SKM-1 (cell line): Measurements from ENCODE around the gene NEUROD2.

ENCODE experiments used
- DNase-seq: peaks from one replicate; lab custom pipeline; 2025; ENCODE audit not compliant: unreplicated experiment; lab: John Stamatoyannopoulos, UW

Gene NEUROD2

DNA sequence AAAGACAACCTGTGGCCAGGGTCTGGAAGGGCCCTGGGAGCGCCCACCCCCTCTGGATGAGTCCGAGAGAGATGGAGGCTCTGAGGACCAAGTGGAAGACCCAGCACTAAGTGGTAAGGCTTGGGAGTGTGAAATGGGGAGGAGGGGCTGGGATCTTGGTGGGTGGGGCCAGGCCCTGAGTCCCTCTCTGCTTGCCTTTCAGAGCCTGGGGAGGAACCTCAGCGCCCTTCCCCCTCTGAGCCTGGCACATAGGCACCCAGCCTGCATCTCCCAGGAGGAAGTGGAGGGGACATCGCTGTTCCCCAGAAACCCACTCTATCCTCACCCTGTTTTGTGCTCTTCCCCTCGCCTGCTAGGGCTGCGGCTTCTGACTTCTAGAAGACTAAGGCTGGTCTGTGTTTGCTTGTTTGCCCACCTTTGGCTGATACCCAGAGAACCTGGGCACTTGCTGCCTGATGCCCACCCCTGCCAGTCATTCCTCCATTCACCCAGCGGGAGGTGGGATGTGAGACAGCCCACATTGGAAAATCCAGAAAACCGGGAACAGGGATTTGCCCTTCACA, 28.0 kb upstream of the NEUROD2 start:
- no peak for DNase-seq

DNA sequence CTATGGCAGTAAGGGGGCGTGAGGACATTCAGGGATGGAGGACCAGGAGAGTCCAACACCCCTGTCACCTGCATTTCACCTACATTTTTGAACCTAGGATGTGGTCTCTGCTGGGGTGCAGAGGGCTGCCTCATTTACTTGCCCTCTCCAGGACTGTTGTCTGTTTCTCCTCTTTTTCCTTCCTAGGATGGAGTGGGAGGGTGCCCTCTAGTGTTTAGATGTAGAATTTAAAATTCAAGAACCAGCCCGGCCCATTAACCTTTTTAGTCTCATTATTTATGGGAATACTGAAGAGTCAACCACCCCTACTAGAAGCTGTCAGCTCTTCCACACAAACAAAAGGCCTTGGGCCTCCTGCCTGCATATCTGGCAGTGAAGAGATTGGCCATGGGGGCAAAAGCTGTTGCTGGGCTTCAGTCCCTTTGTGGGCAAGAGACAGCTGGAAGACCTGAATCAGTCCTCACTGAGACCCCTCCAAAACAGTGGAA, 26.7 kb upstream of the NEUROD2 start:
- DNase-seq, result no peak

DNA sequence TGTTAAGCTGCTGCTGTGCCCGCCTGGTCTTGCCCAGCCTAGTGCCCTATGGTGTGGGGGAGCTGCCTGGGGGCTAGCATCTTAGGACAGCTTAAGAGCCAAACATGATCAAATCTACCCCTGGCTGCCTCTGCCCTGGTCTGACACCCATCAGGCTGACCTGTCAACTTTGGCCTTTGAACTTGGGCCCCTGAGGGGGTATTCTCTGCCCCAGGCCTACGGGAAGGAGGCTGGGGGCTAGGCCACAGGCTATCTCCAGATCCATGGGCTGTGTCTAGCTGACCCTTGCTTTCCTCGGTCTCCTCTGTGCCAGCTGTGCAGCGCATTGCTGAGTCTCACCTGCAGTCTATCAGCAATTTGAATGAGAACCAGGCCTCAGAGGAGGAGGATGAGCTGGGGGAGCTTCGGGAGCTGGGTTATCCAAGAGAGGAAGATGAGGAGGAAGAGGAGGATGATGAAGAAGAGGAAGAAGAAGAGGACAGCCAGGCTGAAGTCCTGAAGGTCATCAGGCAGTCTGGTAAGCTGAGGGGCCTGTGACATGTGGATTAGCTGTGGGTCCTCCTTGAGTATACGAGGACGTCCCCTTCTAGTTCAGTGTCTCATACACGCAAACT, 26.0 kb upstream of the NEUROD2 start:
- DNase-seq, result no peak

DNA sequence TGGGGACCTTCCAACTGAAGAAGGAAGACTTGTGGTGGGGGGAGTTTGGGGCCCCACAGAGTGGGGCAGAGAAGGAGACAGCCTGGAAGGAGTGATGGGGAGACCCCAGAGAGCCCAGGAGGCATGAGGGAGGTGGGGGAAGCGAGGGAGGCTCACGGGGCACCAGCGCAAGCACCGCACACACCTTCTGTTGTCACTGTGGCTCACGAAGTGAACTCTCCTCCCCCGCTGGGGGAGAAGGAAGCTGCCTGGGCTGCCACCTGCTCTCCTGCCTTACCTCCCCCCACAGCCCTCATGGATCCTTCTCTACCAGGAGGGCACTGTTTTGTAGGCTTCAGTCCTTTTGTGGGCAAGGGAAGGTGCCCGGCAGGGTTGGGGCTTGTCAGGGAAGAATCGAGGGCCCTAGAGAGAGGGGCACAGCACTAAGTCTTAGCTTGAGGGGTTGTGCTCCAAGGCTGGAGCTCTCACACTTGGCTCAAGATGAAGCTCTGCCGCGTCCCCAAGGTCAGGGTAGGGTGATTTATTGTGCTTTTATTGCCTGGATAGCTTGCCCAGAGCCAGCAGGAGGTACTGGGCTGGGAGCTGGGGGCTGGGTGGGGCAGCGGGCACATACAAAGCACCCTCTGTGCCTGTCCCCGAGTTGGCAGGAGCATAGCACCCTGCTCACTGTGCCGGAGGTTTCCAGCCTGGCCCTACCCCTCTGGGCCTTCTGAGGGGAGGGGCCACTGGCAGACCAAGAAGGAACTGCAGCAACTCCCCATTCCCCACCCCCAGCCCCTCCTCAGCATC, 24.6 kb upstream of the NEUROD2 start:
- DNase-seq, result no peak

DNA sequence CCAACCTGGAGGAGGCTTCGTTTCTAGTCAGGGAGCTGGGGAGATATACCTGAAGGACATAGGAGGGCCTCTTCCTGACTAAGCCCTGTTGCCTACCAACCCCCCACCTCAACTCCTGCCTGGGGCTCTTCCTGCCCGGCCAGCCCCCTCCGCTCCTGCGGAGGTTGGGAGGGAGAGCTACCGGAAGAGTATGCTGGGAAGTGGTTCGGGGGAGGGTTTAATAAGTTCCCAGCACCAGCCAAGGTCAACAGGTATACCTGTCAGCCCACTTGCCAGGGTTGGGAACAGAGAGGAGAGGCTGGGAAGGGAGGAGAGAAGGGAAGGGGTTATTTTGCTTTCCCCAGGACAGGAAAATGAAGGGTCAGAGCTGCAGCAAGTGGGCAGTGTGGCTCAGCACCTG, 23.7 kb upstream of the NEUROD2 start:
- no peak for DNase-seq

DNA sequence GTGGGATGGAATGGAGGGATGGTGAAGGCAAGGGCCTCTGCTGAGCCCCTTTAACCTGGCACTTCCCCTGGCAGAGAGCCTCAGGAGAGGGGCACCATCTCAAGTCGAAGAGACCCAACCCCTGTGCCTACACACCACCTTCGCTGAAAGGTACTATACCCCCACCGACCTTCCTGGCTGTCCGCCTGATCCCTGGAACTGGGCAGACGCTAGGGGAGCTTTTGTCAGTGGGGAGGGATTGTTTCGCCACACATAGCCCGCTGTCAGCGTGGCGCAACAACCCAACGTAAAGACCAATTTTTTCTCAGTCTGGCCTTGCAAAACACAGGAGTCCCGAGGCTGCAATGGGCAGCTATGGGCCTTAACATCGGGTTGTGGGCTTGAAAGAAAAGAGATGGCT, 22.2 kb upstream of the NEUROD2 start:
- DNase-seq, result peak; percentile 79

DNA sequence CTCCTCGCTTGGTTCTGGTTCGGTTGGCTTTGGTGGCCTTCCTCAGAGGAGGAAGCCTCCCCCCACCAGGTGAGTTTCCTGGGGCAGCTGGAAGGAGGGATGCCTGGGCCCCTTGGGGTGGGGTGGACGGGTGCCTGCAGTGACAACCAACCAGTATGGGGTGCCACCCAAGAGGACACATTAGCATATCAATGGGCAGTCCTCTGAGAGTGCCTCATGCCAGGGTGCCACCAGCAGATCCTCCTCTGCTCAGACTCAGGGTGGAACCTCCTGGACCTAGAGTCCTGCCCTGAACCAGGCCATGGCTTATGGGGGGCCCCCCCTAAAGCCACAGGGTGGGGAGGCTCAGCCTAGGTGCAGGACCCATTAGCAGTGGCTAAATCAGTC, 21.8 kb upstream of the NEUROD2 start:
- DNase-seq, result no peak

DNA sequence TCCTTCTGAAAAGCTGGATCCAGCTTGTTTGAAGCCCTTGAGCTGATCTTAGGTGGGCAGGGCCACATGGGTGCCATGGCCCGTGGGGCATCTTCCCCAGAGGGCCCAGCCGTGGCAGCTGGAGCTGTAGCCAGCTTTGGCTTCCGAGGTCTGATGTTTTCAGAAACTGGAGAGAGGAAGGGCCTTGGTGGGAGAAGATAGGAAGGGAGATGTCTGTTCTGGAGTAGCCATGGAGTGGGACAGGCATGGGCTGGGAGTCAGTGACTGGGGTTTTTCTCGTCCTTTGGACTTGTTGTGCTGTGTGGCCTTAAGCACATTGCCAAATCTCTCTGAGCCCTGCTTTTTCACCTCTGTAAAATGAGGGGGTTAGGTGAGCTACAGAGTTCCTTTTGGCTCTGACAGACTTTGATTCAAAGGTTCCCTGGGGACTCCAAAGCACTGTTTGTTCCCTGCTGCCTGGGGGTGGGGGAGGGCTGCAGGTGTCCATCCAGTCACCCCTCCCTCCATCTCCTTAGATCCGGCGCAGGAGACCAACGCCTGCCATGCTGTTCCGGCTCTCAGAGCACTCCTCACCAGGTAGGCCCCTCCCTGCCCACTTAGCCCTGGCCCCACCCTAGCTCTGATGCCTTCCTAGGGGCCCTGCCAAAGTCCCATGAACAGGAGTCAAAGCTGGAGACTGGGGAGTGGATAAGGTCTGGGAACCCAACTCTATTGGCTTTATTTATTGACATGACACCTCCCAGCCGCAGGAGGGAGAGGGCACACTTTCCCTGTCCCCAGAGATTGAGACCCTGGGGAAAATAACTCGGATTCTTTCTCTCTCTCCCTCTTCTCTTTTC, 21.2 kb upstream of the NEUROD2 start:
- no peak for DNase-seq

DNA sequence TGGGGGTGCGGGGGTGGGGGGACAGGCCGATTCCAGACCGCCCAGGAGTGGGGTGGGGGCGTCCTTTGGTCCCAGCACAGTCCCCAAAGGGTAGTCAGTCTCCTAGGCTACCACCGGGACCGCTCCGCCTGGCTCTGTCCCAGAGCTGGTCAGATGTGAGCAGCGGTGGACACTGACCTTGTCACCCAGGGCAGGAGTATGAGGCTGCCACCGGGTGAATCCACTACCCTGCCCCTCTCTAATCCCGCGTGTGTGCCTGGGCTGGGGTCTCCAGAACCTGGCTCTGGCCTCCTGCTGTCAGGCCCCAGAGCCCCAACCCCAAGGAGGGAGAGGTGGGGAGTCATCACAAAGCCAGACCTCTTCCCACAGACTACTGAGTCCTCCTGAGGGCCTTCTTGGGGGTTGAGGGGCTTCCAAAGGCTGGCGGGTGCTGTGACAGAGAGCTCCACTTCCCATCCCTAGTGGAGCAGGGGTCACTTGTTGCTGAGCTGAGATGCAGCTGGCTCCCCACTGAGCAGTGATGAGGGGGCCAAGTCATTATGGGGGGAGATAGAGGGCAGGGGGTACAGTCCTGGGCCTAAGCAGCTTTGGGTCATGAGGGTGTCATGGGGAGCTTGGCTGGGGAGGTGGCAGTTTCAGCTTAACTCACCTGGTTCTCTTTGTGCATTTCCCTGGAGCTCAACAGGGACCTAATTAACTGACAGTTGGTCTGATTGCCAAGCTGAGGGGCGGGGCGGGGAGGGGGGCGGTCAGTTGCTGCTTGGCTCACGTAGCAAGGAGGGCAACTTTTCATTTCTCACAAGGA, 20.2 kb upstream of the NEUROD2 start:
- DNase-seq, result no peak

DNA sequence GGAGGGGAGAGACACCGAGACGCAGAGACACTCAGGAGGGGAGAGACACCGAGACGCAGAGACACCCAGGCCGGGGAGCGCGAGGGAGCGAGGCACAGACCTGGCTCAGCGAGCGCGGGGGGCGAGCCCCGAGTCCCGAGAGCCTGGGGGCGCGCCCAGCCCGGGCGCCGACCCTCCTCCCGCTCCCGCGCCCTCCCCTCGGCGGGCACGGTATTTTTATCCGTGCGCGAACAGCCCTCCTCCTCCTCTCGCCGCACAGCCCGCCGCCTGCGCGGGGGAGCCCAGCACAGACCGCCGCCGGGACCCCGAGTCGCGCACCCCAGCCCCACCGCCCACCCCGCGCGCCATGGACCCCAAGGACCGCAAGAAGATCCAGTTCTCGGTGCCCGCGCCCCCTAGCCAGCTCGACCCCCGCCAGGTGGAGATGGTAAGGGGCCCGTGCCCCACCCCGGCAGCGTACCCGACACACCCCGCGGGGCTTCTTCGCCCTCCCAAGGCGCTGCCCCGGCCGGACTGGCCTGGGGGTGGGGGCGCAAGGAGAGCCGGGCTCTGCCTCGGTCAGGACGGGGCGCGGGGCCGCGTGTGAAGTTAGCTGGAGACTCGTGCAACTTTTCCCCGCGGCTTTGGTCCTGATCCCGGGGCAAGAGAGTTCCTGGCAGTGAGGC, 19.5 kb upstream of the NEUROD2 start:
- DNase-seq, result no peak

DNA sequence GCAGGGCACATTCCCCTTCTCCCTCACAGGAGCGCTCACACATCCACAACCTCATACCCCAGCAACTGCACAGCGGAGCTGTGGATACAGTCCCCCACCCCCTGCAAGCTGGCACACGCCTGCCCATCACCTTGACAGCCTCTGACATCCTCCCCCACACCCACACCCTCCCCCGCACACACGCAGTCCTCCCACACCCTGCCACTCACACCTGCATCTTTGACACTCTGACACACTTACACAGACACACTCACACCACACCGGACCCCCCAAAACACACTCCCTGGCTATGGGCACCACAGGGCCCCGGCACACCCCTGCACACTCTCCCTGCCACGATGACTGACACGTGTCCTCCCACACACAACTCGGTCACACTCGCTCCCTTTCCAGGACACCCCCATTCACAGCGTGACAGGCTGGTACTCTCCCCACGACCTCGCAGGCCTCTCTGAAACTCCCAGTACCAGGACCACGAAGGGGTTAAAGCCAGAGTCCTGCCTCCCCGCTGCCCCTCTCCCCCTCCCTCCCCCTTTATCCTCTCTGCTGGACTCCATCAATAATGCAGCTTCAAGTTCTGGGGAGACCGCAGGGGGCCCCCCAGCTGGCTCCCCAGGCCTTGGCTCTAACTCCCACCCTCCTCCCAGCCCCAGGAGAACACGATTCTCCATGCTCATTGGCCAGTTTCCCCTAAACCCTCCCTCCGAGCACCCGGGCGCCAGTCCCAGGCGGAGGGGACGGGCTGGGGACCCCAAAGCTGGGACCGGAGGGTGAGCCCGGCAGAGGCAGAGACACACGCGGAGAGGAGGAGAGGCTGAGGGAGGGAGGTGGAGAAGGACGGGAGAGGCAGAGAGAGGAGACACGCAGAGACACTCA, 18.7 kb upstream of the NEUROD2 start, which contains the start of gene PPP1R1B:
TSS of gene PPP1R1B (plus strand) at position 782 of the 876 bp plus-strand sequence. CDS start 441 bp downstream, outside the sequence.
- no peak for DNase-seq

DNA sequence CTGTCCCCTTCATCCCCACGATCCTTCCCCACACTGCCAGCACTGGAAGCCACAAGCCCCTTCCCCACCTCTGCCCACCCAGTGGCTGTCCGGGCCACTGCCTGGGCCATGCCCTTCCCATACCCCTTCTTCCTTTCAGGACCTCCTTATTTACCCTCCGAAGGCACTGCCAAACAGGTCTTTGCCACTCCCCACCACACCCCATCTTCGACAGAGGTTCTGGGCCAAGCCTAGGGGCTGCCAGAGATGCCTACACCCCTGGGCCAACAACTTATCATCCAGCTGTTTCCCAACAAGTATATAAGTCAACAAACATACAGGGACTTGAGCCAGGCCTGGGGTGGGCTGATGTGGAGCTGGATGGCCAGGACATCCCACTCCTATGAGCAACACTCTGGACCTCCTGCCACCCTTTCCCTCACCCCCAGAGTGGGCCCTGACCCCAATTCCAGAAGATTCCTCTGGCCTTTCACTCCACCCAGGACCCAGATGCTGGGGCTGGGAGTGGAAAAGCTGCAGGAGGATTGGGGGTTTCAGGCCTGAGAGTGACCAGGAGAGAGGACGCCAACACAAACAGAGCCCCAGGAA, 17.6 kb upstream of the NEUROD2 start:
- no peak for DNase-seq

DNA sequence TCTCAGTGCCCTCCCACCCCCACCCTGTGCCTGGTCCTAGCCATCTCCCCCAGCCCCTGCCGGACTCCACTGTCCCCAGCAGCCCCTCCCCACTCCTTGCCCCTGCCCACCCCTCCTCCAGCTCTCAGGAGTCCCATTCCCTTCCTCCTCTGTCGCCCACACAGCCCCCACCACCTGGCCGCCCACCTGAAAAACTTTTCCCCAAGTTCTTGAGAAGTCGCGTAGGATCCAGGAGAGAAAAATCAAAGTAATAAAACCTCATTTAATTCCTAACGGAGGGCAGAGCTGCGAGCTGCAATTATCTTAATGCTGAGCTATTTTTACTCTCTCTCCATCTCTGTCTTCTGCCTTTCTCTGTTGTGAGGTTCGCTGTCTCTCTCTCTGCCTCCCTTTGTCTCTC, 16.6 kb upstream of the NEUROD2 start:
- no peak for DNase-seq

DNA sequence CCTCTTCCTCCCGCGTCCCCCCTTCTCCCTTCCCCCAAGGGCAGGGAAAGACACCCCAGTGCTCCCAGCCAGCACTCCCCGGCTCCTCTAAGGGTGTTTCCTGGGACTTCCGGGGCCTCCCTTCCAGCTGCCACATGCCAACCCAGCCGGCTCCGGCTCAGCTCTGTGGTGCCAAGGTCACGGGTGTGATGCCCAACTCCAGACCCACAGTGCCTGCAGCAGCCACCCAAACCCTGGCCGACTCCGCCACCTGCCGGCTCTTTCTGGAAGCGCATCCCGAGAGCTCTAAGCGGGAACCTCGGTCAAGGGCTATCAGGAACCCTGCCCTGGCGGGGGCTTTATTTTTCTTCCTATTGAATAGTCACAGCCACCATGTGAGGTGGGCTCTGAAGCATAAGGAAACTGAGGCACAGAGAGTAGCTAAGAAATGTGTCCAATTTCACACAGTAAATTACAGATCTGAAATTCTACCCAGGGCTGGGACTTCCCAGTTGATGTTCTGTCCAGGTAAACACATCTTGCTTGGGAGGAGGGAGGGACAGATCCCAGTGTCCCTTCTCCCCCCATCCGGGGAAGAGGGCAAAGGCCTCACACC, 15.7 kb upstream of the NEUROD2 start:
- DNase-seq, result peak; percentile 59

DNA sequence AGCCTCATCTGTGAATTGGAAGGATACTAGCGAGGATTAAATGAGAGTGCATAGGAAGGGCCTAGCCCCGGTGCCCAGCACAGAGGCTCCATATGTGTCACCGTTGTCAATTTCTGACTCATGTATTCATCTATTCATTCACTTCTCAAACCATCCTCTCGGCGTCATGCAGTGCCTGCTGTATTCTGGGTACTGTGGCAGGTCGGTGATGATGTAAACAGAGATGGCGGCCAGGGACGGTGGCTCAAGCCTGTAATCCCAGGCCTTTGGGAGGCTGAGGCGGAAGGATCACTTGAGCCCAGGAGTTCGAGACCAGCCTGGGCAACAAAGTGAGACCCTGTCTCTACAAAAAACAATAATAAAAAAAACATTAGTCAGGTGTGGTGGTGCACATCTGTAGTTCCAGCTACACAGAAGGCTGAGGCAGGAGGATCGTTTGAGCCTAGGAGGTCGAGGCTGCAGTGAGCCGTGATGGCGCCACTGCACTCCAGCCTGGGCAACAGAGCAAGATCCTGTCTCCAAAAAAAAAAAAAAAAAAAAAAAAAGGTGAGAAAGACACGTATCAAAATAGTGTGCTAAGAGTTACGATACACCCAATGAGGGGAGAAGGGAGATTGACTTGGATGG, 14.8 kb upstream of the NEUROD2 start:
- no peak for DNase-seq

DNA sequence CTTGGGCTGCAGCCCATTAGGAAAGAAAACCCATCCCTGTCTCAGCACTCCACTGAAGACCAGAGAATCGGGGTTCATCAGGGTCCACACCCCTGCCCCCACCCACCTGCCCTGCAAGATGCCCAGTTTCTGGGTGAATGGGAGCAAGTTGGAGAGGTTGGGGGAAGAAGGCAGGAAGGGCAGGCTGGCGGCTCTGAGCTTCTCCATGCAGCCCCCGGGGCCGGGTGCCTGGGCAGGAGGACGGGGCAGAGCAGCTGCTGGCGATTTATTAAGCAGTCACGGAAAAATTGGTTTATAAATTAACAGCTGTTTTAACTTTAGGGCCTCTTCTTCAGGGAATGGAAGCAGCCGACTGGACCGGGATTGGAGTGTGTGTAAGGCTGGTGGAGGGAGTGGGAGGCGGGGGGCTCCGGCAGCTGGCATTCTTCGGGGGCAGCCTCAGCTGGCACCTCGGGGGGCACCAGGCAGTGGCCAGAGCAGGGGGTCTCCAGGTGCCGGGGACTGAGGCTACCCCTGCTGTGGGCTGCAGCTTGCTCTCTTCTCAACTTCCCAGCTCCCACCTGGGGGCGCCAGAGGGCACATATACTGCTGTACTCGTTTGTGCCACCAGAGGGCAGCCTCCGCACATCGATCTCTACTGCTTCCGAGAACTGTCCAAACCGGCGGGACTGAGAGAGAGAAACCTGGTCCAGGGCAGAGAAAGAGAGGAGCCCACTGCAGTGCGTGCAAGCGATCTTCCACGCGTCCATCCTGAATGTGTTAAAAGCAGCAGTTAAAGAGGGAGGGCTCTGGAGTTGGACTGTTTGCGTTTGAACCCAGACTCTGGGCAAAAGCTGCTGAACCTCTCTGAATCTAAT, 14.0 kb upstream of the NEUROD2 start:
- peak; percentile 56 for DNase-seq

DNA sequence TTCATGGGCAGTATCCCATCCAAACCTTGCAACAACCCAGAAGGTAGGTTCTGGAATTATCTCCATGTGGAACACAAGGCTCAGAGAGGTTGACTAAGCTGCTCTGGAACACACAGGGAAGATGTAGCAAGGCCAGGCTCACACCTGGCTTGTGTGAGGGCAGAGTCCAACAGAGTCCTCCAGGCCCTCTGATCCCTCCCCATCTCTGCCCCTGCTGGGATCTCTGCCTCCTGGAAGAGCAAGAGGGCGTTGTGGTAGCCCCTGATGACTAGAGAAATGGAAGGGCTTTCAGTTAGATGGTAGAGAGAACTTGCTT, 12.0 kb upstream of the NEUROD2 start:
- DNase-seq, result no peak
